ENCODE data around the gene ABI1.

The ABI1 gene

DNA sequence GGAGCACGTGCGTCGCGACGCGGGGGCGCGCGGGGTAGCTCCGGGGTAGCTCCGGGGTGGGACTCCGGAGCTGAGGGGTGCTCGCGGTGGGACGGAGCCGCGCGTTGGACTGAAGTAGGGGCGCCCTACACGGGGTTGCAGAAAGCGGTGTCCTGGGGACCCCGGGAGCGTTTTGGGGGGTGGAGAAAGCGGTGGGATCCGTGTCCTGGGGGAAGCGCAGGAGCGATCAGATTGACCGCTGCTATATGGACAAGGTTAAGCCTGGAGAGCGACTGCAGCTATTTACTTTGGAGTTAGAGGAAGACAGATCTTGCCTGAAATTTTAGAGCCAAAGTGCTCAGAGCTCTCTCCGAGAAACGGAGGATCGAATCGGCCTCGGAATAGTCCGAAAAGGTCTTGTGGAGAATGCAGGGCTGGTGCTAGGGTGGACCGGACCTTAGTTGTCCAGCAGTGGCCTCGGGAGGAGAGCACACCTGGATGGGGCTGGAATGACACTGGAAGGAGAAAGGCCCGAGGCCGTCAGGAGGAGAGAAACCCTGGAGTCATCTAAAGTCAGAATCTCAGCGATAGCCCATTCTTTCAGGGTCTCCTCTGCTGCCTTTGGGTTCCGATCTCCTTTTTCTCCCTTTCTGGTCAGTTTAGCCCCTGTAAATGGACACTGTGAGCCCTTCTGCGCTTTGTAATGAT is 162.7 kb downstream of the ABI1 start:
- H3K9me3 Mint-ChIP-seq = no peaks in the 10 kb centered on the region
- peak overlapping the region; percentile 95 to 98 for H3K27ac Mint-ChIP-seq
- ATAC-seq (no peak), DNase-seq (no peak)
- H3K27me3 Mint-ChIP-seq = no peaks in the 10 kb centered on the region
- peaks cover 47% of the 10 kb centered on the region for H3K4me1 Mint-ChIP-seq
- peak overlapping the region; percentile 99 to 100 for H3K4me3 Mint-ChIP-seq

DNA sequence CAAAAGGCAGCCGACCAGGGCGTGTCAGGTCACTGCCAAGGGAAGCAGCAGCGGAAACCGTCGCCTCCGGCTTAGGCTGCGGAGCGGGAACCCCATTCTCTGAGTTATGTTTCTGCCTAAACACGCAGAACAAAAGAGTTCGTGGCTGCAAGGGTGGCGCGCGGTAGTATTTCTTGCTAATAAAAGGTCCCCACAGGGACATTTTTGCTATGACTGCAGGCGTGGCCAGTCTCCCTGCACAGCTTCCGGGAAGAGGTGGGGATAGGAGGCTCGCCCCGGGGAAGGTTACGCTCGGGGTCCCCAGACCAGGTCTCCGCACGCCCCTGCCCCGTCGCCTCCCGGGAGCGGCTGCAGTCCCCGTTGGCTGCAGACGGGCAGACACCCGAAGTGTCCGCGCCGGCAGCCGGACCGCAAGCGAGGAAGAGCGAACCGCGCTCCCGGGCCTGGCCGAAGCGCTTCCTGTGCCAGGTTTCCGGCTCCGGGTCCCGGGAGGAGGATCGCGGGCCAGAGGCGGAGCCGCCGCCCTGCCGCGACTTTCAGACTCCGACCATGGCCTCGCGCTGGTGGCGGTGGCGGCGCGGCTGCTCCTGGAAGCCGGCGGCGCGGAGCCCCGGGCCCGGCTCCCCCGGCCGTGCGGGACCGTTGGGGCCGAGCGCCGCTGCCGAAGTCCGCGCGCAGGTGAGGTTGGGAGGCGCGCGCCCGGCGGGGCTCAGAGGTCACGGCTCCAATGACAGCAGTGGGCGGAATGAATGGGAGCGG is 163.4 kb downstream of the ABI1 start, which contains the start of gene PDSS1:
Gene PDSS1 (plus strand): TSS at position 539 of the 759 bp plus-strand sequence. CDS start 11 bp downstream, at position 550.
- no peaks in the 10 kb centered on the region for H3K27me3 Mint-ChIP-seq
- peak within 1 kb of the TSS; percentile 95 to 98 for H3K27ac Mint-ChIP-seq
- ATAC-seq (peak; percentile 86), DNase-seq (peak; percentile 66 to 69)
- peaks cover 44% of the 10 kb centered on the region for H3K4me1 Mint-ChIP-seq
- H3K9me3 Mint-ChIP-seq = no peaks in the 10 kb centered on the region
- H3K4me3 Mint-ChIP-seq = peak within 1 kb of the TSS; percentile 99 to 100

DNA sequence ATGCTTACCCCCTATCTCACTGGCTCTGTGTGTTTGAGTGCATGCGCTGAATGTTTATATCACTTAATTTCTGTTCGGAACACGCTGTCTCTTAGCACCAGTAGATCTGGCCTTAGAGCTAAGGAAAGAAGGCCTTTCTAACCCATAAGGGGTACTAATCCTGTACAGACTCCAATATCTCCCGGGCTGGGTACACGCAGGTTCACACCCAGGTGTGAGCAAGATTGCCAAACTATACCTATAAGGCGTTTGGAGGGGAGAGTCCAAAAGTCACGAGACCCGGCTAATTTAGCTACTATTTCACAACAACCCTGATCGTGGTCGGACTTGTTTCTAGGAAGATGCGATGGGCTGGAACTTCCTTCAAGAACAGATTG is 164.0 kb downstream of the ABI1 start:
- Mint-ChIP-seq H3K27me3 (no peaks in the 10 kb centered on the region), H3K27ac (peak overlapping the region; percentile 95 to 98), H3K4me1 (peaks cover 38% of the 10 kb centered on the region), H3K4me3 (peak overlapping the region; percentile 99 to 100), H3K9me3 (no peaks in the 10 kb centered on the region)
- DNase-seq (no peak), ATAC-seq (peak; percentile 14)

Measured in stimulated activated naive CD8-positive, alpha-beta T cell treated with anti-CD3 and anti-CD28 coated beads, Interleukin-15, amount 100 ng/mL, for 72 hours (primary cell).